ENCODE data around the gene RABGGTB. TPM values are rescaled to one million over a fixed set of nuclear protein-coding genes. Genes with fewer than 3 reads are reported as not detected.
"Not testable (repeated sequence)": the region's sequence is repeated elsewhere in the genome, so short reads cannot be mapped to it uniquely, and the experiment has no call there.

The RABGGTB gene
- total RNA-seq, 6 experiments from 2014 or later = 71.4 to 83.2 (median 73.2) TPM

DNA sequence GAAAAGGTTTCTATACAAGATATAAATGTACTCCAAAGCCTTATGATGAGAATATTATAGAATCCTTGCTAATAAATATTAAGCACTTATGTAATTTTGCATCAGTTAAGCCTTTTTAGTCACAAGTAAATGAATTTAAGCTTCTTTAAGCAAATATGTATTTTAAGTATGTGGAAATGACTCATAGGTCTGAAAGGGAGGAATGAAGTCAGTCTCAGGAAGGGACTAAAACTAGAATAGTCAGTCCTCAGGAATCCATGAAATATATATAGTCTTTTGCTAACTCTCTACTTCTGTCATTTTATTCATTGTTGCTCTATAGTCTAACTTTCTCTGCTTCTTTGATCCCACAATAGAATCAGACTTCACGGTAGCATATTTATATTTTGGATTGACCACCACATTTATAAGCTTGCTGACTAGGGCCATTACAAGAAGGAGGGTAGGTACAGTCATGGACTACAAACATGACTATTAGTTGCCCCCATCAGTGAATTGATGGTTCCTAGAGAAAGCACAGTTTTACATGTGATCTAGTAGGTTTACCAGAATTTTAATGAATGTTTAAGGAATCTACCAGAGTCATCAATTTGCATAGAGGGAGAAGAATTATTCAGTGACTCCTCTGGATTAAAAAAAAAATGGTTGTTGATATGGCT lies 20.2 kb upstream of the RABGGTB start:
- Mint-ChIP-seq H3K9me3 (no peaks in the 10 kb centered on the region), H3K36me3 (ENCODE audit: low read depth) (peaks cover 9% of the 10 kb centered on the region), H3K4me3 (peak overlapping the region; percentile 69), H3K27ac (peak overlapping the region; percentile 92), H3K4me1 (ENCODE audit: low read depth) (peaks cover 50% of the 10 kb centered on the region), H3K27me3 (ENCODE audit: insufficient read depth) (no peaks in the 10 kb centered on the region; the same call in 1 of the 2 replicates)
- TF ChIP-seq, protein P1, sequence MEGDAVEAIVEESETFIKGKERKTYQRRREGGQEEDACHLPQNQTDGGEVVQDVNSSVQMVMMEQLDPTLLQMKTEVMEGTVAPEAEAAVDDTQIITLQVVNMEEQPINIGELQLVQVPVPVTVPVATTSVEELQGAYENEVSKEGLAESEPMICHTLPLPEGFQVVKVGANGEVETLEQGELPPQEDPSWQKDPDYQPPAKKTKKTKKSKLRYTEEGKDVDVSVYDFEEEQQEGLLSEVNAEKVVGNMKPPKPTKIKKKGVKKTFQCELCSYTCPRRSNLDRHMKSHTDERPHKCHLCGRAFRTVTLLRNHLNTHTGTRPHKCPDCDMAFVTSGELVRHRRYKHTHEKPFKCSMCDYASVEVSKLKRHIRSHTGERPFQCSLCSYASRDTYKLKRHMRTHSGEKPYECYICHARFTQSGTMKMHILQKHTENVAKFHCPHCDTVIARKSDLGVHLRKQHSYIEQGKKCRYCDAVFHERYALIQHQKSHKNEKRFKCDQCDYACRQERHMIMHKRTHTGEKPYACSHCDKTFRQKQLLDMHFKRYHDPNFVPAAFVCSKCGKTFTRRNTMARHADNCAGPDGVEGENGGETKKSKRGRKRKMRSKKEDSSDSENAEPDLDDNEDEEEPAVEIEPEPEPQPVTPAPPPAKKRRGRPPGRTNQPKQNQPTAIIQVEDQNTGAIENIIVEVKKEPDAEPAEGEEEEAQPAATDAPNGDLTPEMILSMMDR (IDR thresholded peaks at IDR 0.05) = no peak
- DNase-seq = peak; percentile 80

GRCh38 chr1:75768016-75768415 lies 18.0 kb upstream of the RABGGTB start:
- DNase-seq = no peak
- Mint-ChIP-seq H3K4me1 (ENCODE audit: low read depth) (peaks cover 50% of the 10 kb centered on the region), H3K4me3 (no peak overlapping the region), H3K36me3 (ENCODE audit: low read depth) (peaks cover 9% of the 10 kb centered on the region), H3K27me3 (ENCODE audit: insufficient read depth) (no peaks in the 10 kb centered on the region; the same call in 1 of the 2 replicates), H3K9me3 (no peaks in the 10 kb centered on the region), H3K27ac (peak overlapping the region; percentile 38)
- TF ChIP-seq, protein P1 (IDR thresholded peaks at IDR 0.05) = no peak

GRCh38 chr1:75770761-75771160 lies 15.3 kb upstream of the RABGGTB start:
- Mint-ChIP-seq H3K9me3 (no peaks in the 10 kb centered on the region), H3K4me3 (no peak overlapping the region), H3K27me3 (ENCODE audit: insufficient read depth) (no peaks in the 10 kb centered on the region), H3K4me1 (ENCODE audit: low read depth) (peaks cover 37% of the 10 kb centered on the region), H3K36me3 (ENCODE audit: low read depth) (no peaks in the 10 kb centered on the region), H3K27ac (no peak overlapping the region)
- TF ChIP-seq, protein P1 (IDR thresholded peaks at IDR 0.05) = no peak
- DNase-seq = no peak

GRCh38 chr1:75771978-75772377 lies 14.1 kb upstream of the RABGGTB start:
- H3K27ac Mint-ChIP-seq = no peak overlapping the region
- TF ChIP-seq, protein P1 (IDR thresholded peaks at IDR 0.05) = no peak
- no peak overlapping the region for H3K4me3 Mint-ChIP-seq
- no peaks in the 10 kb centered on the region for H3K36me3 Mint-ChIP-seq (ENCODE audit: low read depth)
- no peaks in the 10 kb centered on the region for H3K27me3 Mint-ChIP-seq (ENCODE audit: insufficient read depth)
- DNase-seq = no peak
- peaks cover 31% of the 10 kb centered on the region for H3K4me1 Mint-ChIP-seq (ENCODE audit: low read depth)
- H3K9me3 Mint-ChIP-seq = no peaks in the 10 kb centered on the region

DNA sequence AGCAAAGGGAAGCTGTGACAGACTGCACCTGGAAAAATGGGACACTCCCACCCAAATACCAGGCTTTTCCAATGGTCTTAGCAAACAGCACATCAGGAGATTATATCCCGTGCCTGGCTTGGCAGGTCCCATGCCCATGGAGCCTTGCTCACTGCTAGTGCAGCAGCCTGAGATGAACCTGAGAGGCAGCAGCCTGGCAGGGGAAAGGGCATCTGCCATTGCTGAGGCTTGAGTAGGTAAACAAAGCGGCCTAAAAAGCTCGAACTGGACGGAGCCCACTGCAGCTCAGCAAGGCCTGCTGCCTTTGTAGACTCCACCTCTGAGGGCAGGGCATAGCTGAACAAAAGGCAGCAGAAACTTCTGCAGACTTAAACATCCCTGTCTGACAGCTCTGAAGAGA lies 8.2 kb upstream of the RABGGTB start:
- DNase-seq; H3K27ac Mint-ChIP-seq; H3K36me3 Mint-ChIP-seq (ENCODE audit: low read depth); H3K27me3 Mint-ChIP-seq (ENCODE audit: insufficient read depth); H3K4me3 Mint-ChIP-seq; H3K9me3 Mint-ChIP-seq: not testable (repeated sequence)
- H3K4me1 Mint-ChIP-seq (ENCODE audit: low read depth) = peaks cover 19% of the 10 kb centered on the region

- not testable (repeated sequence) for H3K27ac Mint-ChIP-seq; H3K27me3 Mint-ChIP-seq (ENCODE audit: insufficient read depth)
Measured at GRCh38 chr1:75778694-75779093, 7.4 kb upstream of the RABGGTB start.

GRCh38 chr1:75780183-75780582 lies 5.9 kb upstream of the RABGGTB start:
- not testable (repeated sequence) for DNase-seq; H3K4me3 Mint-ChIP-seq; H3K9me3 Mint-ChIP-seq; H3K36me3 Mint-ChIP-seq (ENCODE audit: low read depth); H3K27me3 Mint-ChIP-seq (ENCODE audit: insufficient read depth); H3K27ac Mint-ChIP-seq
- peaks cover 18% of the 10 kb centered on the region for H3K4me1 Mint-ChIP-seq (ENCODE audit: low read depth)

More at GRCh38 chr1:75778694-75779093, 7.4 kb upstream of the RABGGTB start:
- peaks cover 19% of the 10 kb centered on the region for H3K4me1 Mint-ChIP-seq (ENCODE audit: low read depth)
- H3K36me3 Mint-ChIP-seq (ENCODE audit: low read depth); H3K4me3 Mint-ChIP-seq; H3K9me3 Mint-ChIP-seq; DNase-seq: not testable (repeated sequence)

DNA sequence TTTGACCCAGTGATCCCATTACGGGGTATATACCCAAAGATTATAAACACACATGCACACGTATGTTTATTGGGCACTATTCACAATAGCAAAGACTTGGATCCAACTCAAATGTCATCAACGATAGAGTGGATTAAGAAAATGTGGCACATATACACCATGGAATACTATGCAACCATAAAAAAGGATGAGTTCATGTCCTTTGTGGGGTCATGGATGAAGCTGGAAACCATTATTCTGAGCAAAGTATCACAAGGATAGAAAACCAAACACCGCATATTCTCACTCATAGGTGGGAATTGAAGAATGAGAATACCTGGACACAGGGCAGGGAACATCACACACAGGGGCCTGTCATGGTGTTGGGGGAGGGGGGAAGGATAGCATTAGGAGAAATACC lies 2.1 kb upstream of the RABGGTB start:
- peaks cover 29% of the 10 kb centered on the region for H3K36me3 Mint-ChIP-seq (ENCODE audit: low read depth)
- H3K4me3 Mint-ChIP-seq; H3K27ac Mint-ChIP-seq; DNase-seq; H3K9me3 Mint-ChIP-seq; H3K27me3 Mint-ChIP-seq (ENCODE audit: insufficient read depth): not testable (repeated sequence)
- H3K4me1 Mint-ChIP-seq (ENCODE audit: low read depth) = peaks cover 16% of the 10 kb centered on the region

Data from HFFc6 (cell line).